Heart right ventricle (tissue), 16 donors: ENCODE measurements around the gene UNC93A. TPM values are rescaled to one million over a fixed set of nuclear protein-coding genes. Genes with fewer than 3 reads are reported as not detected.
"Not testable (repeated sequence)": the region's sequence is repeated elsewhere in the genome, so short reads cannot be mapped to it uniquely, and the experiment has no call there.

Source experiments
- ATAC-seq, 8 donors: fragments of 200-7000 bp; cut with Tn5 transposase; one replicate each; pipeline ENCODE4 v1.9.1; 2020; ENCODE audit warnings: mild to moderate bottlenecking in 8 of 8, moderate library complexity in 8 of 8, moderate number of reproducible peaks in 1 of 8
- DNase-seq, 2 donors: peaks; one replicate each; pipeline ENCODE4 v3.0.0-alpha.2; 2020
- H3K27ac ChIP-seq, 10 donors: fragments of 200-600 bp; sonication (generic) in 2 of 10; one replicate each; pipeline versions ENCODE4 v1.5.0 to v1.8.0; 2020 to 2022; ENCODE audit warnings: mild to moderate bottlenecking in 3 of 10
- H3K27me3 ChIP-seq, 7 donors: fragments of 200-600 bp; one replicate each; pipeline ENCODE4 v1.8.0; 2021 to 2022; ENCODE audit warnings: mild to moderate bottlenecking in 2 of 7
- H3K36me3 ChIP-seq, 9 donors: fragments of 200-600 bp; sonication (generic) in 1 of 9; one replicate each; pipeline versions ENCODE4 v1.5.0 to v1.8.0; 2020 to 2022; ENCODE audit warnings: mild to moderate bottlenecking in 2 of 9
- H3K4me1 ChIP-seq, 9 donors: fragments of 200-600 bp; sonication (generic) in 1 of 9; one replicate each; pipeline versions ENCODE4 v1.5.0 to v1.8.0; 2020 to 2022; ENCODE audit warnings: mild to moderate bottlenecking in 4 of 9
- H3K4me3 ChIP-seq, 10 donors: fragments of 200-600 bp; sonication (generic) in 2 of 10; one replicate each; pipeline versions ENCODE4 v1.5.0 to v1.8.0; 2020 to 2022; ENCODE audit warnings: mild to moderate bottlenecking in 7 of 10, moderate library complexity in 2 of 10
- H3K9me3 ChIP-seq, 11 donors: fragments of 200-600 bp in 10 of 11; sonication (generic) in 2 of 11; one replicate each; pipeline versions ENCODE4 v1.5.0 to v1.8.0; 2013 to 2022; ENCODE audit warnings: mild to moderate bottlenecking in 2 of 11, control low read depth in 1 of 11, moderate library complexity in 1 of 11
- WGBS, 2 donors: extraction: QIAGEN DNeasy Blood & Tissue Kit; methylation state at CpG; one replicate each; pipeline ENCODE4 v1.1.7; 2013; ENCODE audit warnings: inconsistent platforms in 1 of 2; 5-methylcytosine and 5-hydroxymethylcytosine counted together
- intact Hi-C, 10 donors: fragments of 100-400 bp; cut with DNase I; formaldehyde crosslinking; loops; one replicate each; pipeline versions ENCODE4 v1.11.1 to v1.14.2; 2022
- polyA plus RNA-seq, 2 donors: library from polyadenylated mRNA; stranded (reverse); fragments of 200-250 nt; gene quantifications; one replicate each; pipeline ENCODE4 v1.2.3, GENCODE V29; 2013
- total RNA-seq, 10 donors: library from RNA; stranded (reverse); fragmentation: NEBNext Ultra II Directional in 3 of 10; extraction: Animal tissue kit (Norgen Biotek cat#: 25700) in 3 of 10; gene quantifications; one replicate each; pipeline versions ENCODE4 v1.2.1 to v1.2.4, GENCODE V29; 2021 to 2023
- TF ChIP-seq, protein P1 (sequence below), 9 donors: fragments of 200-600 bp; sonication (generic) in 2 of 9; IDR thresholded peaks; one replicate each; pipeline versions ENCODE4 v1.5.0 to v1.8.0; 2021 to 2022; ENCODE audit warnings: antibody characterized with exemption in 9 of 9, mild to moderate bottlenecking in 5 of 9, moderate library complexity in 1 of 9
- donor health status: Arrhythmogenic right ventricular cardiomyopathy.
- donor health status: ischemic (EF 13 %, LVEDD 7.1; RV severe dilation, severe dysfunction).
- donor health status: healthy with polysubstance abuse.
- donor health status: DM: no; HTN: yes; CAD: no.
- donor health status: DM: no; HTN: no; CAD: no.
- donor health status: ischemic (EF 25% LVEDD 6.9; RV normal size, moderate dysfunction).
- donor health status: ischemic (EF 25% LVEDD 5.7; RV mildly dilated, moderate dysfunction).
- donor health status: healthy.
- donor health status: DM: yes; HTN: yes; CAD: no.
- donor health status: Ischemic cardiomyopathy.
- donor health status: ischemic (EF 35%, LVEDD 5.7; RV mildly dilated, moderate dysfunction).
- donor health status: nonischemic (EF 11% LVEDD 7.7; RV severe dilation, severe dysfunction).
- donor health status: DM: yes; HTN: yes; CAD: no.
- donor health status: PGD.
- donor health status: ischemic (EF 29% LVEDD 5.4; RV normal size, mild dysfunction).
- donor health status: nonischemic (EF 23%, LVEDD 6.1; RV moderate dilation, normal function).

UNC93A gene
- total and polyA plus RNA-seq, 12 donors = not detected

DNA sequence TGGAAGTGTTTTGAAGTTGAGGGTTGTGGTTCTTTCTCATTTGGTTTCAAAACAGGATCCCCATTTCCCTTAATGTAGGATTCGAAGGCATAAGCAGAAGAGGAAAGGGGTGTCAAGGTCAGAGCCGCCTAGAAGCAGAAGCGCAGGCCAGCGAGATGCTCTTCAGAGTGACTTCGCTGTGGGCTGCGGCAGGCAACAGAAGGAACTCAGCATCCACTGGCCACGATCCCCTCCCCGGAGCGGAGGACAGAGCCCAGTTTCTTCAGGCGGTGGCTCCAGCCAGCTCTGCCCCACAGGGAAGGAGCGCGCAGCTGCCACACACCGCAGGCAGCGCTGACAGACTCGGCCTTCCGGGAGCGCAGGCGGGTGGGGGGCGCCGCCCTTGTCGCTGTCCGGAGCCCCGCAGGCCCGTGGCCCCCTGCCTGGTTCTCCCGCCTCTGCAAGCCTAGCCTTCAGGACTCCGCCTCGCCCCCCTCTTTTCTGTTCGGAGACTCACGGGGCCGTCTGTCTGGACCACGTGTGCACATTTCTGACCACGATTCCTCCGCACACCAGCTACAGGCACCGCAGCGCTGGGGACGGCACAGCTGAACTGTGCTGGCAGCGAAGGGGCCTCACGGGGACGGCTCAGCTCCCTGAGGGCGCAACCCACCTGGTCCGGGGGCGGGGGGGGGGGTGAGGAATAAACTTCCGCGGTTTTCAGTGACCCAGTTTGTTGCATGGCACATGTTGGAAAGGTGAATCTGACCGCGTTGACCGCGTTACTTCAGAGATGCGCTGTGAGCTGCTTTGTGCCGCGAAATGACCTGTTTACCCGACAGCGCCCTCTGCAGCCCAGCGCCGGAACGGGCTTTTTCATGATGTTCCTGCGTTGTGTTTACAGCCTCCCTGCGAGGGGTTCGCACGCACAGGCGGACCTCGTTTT lies 59.9 kb downstream of the UNC93A start:
- WGBS, 2 donors = 1% methylated on average over 62 of the region's 62 CpGs
- ATAC-seq (peak; percentile 70 to 85 (median 74)), DNase-seq (peak; percentile 52 to 67)
- Histone ChIP-seq H3K27ac (peak overlapping the region in 8 of 10 donors; percentile 3 to 78 (median 61)), H3K36me3 (no peaks in the 10 kb centered on the region), H3K4me3 (peak overlapping the region; percentile 14 to 58 (median 50)), H3K9me3 (peaks cover 0 to 17% (median 0%) of the 10 kb centered on the region in 11 donors), H3K4me1 (peaks cover 0 to 21% (median 16%) of the 10 kb centered on the region in 9 donors), H3K27me3 (peaks cover 0 to 52% (median 34%) of the 10 kb centered on the region in 7 donors)
- TF ChIP-seq, protein P1, sequence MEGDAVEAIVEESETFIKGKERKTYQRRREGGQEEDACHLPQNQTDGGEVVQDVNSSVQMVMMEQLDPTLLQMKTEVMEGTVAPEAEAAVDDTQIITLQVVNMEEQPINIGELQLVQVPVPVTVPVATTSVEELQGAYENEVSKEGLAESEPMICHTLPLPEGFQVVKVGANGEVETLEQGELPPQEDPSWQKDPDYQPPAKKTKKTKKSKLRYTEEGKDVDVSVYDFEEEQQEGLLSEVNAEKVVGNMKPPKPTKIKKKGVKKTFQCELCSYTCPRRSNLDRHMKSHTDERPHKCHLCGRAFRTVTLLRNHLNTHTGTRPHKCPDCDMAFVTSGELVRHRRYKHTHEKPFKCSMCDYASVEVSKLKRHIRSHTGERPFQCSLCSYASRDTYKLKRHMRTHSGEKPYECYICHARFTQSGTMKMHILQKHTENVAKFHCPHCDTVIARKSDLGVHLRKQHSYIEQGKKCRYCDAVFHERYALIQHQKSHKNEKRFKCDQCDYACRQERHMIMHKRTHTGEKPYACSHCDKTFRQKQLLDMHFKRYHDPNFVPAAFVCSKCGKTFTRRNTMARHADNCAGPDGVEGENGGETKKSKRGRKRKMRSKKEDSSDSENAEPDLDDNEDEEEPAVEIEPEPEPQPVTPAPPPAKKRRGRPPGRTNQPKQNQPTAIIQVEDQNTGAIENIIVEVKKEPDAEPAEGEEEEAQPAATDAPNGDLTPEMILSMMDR (IDR thresholded peaks at IDR 0.05) = peak; percentile 49 to 80 (median 72)
- intact Hi-C loops = loop anchor here in 3 of 10 donors (10.0 kb wide), 3 partner anchors 126 to 546 kb away; no protein-coding TSS in a partner anchor

DNA sequence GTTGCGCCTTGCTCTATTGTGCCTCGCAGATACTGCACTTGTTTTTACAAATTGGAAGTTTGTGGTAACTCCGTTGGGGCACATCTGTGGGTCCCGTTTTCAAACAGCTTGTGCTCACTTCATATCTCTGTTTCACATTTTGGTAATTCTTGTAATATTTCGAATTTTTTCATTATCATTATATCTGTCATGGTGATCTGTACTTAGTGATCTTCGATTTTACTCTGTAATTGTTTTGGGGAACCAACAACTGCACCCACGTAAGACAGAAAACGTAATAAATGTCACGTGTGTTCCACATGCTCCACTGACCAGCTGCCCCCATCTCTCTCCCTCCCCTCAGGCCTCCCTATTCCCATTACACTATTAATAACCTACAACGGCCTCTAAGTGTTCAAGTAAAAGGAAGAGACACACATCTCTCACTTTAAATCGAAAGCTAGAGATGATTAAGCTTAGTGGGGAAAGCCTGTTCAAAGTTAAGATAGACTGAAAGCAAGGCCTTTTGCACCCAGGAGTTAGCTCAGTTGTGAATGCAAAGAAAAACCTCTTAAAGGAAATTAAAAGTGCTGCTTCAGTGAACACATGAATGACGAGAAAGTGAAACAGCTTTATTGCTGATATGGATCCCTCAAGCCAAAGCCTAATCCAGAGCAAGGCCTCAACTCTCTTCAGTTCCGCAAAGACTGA lies 60.7 kb downstream of the UNC93A start:
- intact Hi-C loops = loop anchor here in 3 of 10 donors (10.0 kb wide), 3 partner anchors 127 to 547 kb away; no protein-coding TSS in a partner anchor
- TF ChIP-seq, protein P1 (IDR thresholded peaks at IDR 0.05) = peak in 1 of 9 donors; percentile 4
- Histone ChIP-seq H3K27ac (peak overlapping the region in 3 of 10 donors; percentile 53 to 78 (median 77)), H3K4me3 (peak overlapping the region in 7 of 10 donors; percentile 35 to 58 (median 52)), H3K36me3 (no peaks in the 10 kb centered on the region), H3K27me3 (peaks cover 0 to 59% (median 42%) of the 10 kb centered on the region in 7 donors), H3K4me1 (peaks cover 0 to 21% (median 16%) of the 10 kb centered on the region in 9 donors), H3K9me3 (peaks cover 0 to 17% (median 0%) of the 10 kb centered on the region in 11 donors)
- 59 to 63% methylated on average over 13 of the region's 13 CpGs for WGBS, 2 donors
- ATAC-seq = no peak
- no peak for DNase-seq

DNA sequence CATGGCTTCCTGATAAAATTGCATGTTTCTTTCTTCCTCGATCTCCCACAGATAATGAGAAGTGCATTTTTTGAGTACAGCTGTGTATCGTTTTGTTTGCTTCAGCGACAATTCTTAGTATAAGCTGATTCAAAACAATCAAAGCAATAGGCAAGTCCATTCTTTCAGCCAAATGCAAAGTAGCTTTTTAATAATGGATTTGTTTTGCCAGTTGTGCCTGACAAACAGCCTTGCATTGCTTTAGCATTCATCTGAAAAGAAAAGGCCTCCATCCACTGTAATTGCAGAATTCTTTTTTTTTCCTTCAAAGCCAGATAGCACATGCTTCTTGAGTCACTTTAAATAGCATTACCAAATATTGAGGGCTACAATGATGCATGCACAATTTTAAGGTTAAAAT lies 65.8 kb downstream of the UNC93A start:
- H3K4me3 ChIP-seq = no peak overlapping the region
- peaks cover 0 to 1% (median 0%) of the 10 kb centered on the region in 9 donors for H3K4me1 ChIP-seq
- H3K27ac ChIP-seq = no peak overlapping the region
- ATAC-seq (no peak), DNase-seq (no peak)
- no peaks in the 10 kb centered on the region for H3K36me3 ChIP-seq
- 84 to 89% methylated on average over 3 of the region's 3 CpGs for WGBS, 2 donors
- H3K9me3 ChIP-seq = peaks cover 0 to 17% (median 0%) of the 10 kb centered on the region in 11 donors
- intact Hi-C loops = loop anchor here in 3 of 10 donors (10.0 kb wide), 3 partner anchors 132 to 552 kb away; no protein-coding TSS in a partner anchor
- TF ChIP-seq, protein P1 (IDR thresholded peaks at IDR 0.05) = no peak
- peaks cover 0 to 35% (median 26%) of the 10 kb centered on the region in 7 donors for H3K27me3 ChIP-seq

DNA sequence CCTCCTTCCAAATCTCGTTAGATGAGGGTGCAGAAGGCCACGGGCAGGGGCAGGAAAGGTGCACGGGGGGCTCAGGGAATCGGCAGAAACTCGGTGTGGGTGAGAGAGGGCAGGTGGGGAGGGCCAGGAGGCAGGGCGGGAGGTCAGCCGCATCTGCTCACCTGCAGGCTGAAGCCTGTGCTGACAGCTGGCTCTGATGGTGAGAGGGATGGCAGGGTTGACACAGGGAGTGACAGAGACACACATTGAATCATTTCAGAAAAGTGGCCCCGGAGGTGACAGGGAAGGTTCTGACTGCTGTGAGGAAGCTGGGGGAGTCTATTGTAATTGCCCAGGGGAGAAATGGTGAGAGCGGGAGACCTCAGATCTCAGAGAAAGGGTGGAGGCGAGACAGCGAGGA lies 67.3 kb downstream of the UNC93A start:
- peaks cover 0 to 28% (median 17%) of the 10 kb centered on the region in 7 donors for H3K27me3 ChIP-seq
- intact Hi-C loops = loop anchor here in 3 of 10 donors (10.0 kb wide), 3 partner anchors 134 to 554 kb away; no protein-coding TSS in a partner anchor
- H3K27ac ChIP-seq, H3K4me3 ChIP-seq, ATAC-seq, H3K9me3 ChIP-seq, DNase-seq, H3K36me3 ChIP-seq, H3K4me1 ChIP-seq: not testable (repeated sequence)
- 47 to 53% methylated on average over 3 of the region's 11 CpGs for WGBS, 2 donors

DNA sequence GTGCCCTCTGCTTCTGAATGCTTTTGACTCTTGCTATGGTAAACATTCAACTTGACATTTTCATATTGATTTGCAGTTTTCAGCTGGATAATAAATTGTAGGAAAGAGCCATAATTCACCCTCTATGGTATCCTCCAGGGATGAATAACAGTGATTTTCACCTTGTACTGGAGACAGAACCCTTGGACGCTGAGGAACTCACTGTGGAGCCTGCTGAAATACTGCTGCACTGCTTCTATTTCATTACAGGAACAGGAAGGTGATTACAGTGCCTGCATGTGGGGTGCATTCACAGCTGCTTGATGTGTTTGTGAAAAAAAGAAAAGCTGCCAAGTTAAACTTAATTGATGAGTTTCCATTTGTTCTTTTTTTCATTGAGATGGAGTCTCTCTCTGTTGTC lies 70.1 kb downstream of the UNC93A start:
- H3K4me3 ChIP-seq, H3K27ac ChIP-seq, intact Hi-C loops, H3K36me3 ChIP-seq, DNase-seq, ATAC-seq, H3K4me1 ChIP-seq: not testable (repeated sequence)
- H3K27me3 ChIP-seq = peaks cover 0 to 16% (median 7%) of the 10 kb centered on the region in 7 donors
- 72 to 79% methylated on average over 1 of the region's 1 CpG for WGBS, 2 donors
- peaks cover 0 to 13% (median 0%) of the 10 kb centered on the region in 11 donors for H3K9me3 ChIP-seq
